Muscle layer of duodenum (tissue), 2 donors: ENCODE data around the gene B3GNT8.
A peak's percentile ranks its signal among the peaks of the same experiment; 100 is the strongest.
"Not testable (repeated sequence)": the region's sequence is repeated elsewhere in the genome, so short reads cannot be mapped to it uniquely, and the experiment has no call there.

Experiments used
- H3K27ac ChIP-seq: one replicate; pipeline ENCODE4 v1.7.0; 2013; ENCODE audit warnings: mild to moderate bottlenecking, low read length
- H3K27me3 ChIP-seq: one replicate; pipeline ENCODE4 v1.7.0; 2013; ENCODE audit warnings: low read depth, mild to moderate bottlenecking, control low read depth, low read length
- H3K36me3 ChIP-seq, 2 donors: one replicate each; pipeline ENCODE4 v1.7.0; 2013; ENCODE audit warnings: low read length in 2 of 2, control low read depth in 1 of 2, mild to moderate bottlenecking in 1 of 2; ENCODE audit not compliant: insufficient read depth in 2 of 2, control insufficient read depth in 1 of 2
- H3K4me1 ChIP-seq, 2 donors: one replicate each; pipeline ENCODE4 v1.7.0; 2013; ENCODE audit warnings: low read length in 2 of 2, mild to moderate bottlenecking in 2 of 2, control low read depth in 1 of 2, moderate library complexity in 1 of 2; ENCODE audit not compliant: insufficient read depth in 2 of 2, control insufficient read depth in 1 of 2
- H3K4me3 ChIP-seq, 2 donors: one replicate each; pipeline ENCODE4 v1.7.0; 2013; ENCODE audit warnings: low read length in 2 of 2, low read depth in 1 of 2, mild to moderate bottlenecking in 1 of 2
- H3K9me3 ChIP-seq, 2 donors: one replicate each; pipeline ENCODE4 v1.7.0; 2013; ENCODE audit warnings: low read length in 2 of 2, control low read depth in 1 of 2, mild to moderate bottlenecking in 1 of 2; ENCODE audit not compliant: control insufficient read depth in 1 of 2
- donor health status: healthy.

B3GNT8 gene

DNA sequence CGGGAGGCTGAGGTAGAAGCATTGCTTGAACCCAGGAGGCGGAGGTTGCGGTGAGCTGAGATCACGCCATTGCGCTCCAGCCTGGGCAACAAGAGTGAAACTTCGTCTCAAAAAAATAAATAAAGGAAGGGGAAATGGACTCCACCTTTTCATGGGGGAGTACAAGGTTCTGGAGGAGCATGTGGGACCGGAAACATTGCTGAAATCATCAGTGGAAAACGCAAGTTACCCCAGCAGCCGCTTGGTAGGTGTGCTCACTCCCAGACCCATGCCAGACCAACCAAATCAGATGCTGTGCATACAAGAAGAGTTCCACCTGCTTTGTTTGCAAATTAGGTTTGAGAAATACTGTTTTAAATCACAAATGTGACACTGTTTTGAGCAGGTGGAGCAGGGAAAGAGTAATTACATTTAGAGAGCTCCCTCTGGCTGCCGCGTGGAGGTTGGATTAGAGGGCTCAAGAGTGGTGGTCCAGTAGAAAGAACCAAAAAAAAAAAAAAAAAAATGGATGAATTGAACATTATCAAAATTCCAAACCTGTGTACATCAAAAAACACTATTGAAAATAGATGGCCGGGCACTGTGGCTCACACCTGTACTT is 20.7 kb upstream of the B3GNT8 start:
- no peak overlapping the region for H3K4me3 ChIP-seq
- H3K27me3 ChIP-seq, result no peaks in the 10 kb centered on the region
- H3K9me3 ChIP-seq, result no peaks in the 10 kb centered on the region
- no peaks in the 10 kb centered on the region for H3K4me1 ChIP-seq
- no peaks in the 10 kb centered on the region for H3K36me3 ChIP-seq
- no peak overlapping the region for H3K27ac ChIP-seq

DNA sequence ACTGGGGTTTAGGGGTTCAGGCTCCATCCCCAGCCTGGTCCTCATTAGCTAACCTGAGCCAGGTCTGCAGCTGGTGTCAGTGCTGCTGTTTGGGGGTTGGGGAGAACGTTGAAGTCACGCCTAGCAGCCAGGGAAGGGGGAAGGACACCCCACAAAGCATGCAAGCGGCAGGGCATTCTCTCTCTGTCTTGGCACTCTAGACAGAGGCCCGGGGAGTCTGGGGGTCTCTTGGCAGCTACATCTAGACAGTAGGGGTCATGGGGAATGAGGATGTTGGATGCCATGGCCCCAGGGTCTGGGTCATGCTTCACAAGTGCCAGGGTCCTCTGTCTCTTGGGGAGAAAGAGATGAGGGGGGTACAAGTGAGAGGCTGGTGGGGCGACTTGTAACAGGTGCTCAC is 18.4 kb upstream of the B3GNT8 start:
- no peaks in the 10 kb centered on the region for H3K36me3 ChIP-seq
- no peak overlapping the region for H3K27ac ChIP-seq
- no peak overlapping the region for H3K4me3 ChIP-seq
- no peaks in the 10 kb centered on the region for H3K4me1 ChIP-seq
- no peaks in the 10 kb centered on the region for H3K27me3 ChIP-seq
- H3K9me3 ChIP-seq, result no peaks in the 10 kb centered on the region

DNA sequence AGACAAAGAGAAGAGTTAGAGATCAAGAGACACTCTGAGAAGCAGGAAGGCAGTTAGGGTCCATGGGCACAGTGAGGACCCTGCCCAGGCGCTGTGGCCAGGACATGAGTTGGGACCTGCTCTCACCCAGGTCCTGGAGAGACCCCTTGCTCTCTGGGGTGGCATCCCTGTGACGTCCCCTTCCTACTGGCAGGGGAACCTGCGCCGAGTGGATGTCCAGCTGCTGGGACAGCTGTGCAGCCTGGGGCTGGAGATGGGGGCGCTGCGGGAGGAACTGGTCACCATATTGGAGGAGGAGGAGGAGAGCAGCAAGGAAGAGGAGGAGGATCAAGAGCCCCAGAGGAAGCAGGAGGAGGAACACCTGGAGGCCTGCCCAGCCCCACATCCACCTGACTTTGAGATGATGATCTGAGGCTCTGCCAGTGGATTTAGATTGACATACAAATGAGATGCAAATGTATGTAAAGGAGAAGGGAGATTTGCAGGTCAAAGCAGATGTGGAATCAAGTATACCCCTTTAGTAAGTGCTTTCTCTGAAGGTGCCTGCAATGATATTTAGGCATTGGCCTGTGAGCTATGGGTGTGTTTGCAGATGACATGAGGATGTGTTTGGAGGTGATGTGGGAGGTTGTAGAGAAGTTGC is 16.8 kb upstream of the B3GNT8 start:
- H3K4me1 ChIP-seq, result peaks cover 4 to 8% of the 10 kb centered on the region in 2 donors
- no peaks in the 10 kb centered on the region for H3K9me3 ChIP-seq
- H3K27ac ChIP-seq, result no peak overlapping the region
- H3K27me3 ChIP-seq, result no peaks in the 10 kb centered on the region
- H3K36me3 ChIP-seq, result peaks cover 0 to 3% of the 10 kb centered on the region in 2 donors
- H3K4me3 ChIP-seq, result no peak overlapping the region

DNA sequence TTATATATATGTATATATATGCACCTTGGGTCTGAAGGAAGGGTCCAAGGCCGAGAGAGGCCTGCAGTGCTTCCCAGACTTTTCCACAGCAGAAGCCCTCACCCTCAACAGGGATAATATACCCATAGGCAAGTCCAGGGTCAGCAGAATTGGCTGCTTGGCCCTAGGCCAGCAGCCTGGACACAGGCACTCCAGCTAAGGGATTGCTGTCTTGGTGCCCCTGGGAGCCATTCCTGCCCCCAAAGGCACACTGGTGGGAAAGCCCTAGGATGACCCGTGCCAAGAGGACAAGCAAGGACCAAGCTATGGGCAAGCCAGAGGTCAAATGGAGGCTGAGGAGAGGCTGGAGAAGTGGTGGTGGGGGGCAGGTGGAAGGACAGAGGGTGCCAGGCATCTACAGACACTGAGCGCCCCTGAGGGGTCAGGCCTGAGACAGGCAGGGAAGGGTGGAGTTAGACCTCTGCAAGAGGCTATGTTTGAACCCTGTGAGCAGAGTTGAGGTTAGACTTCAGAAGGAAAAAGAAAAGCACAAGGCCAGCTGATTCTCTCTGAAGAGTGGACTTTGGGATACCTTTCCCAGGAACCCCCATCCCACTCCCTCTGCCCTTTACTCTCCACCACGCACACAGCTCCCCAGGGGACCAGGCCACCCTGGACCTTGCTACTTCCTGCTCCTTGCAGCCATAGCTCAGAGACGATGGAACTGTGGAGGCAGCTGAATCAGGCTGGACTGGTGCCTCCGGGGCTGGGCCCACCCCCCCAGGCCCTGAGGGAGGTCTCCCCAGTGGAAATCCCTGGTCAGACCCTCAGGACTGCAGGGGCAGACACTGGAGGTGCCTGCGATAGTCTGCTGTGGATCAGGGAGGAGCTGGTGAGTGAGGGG is 15.5 kb upstream of the B3GNT8 start, which contains the start of gene ERICH4:
Gene ERICH4, plus strand, starts transcription at position 684 of the 883 bp plus-strand sequence. Its CDS starts 14 bp downstream, at position 698.
- Histone ChIP-seq H3K4me3 (peak within 1 kb of the TSS in 1 of 2 donors; percentile 11), H3K4me1 (peaks cover 4 to 11% of the 10 kb centered on the region in 2 donors), H3K27me3 (no peaks in the 10 kb centered on the region), H3K27ac (no peak within 1 kb of the TSS), H3K36me3 (peaks cover 0 to 7% of the 10 kb centered on the region in 2 donors), H3K9me3 (no peaks in the 10 kb centered on the region)

DNA sequence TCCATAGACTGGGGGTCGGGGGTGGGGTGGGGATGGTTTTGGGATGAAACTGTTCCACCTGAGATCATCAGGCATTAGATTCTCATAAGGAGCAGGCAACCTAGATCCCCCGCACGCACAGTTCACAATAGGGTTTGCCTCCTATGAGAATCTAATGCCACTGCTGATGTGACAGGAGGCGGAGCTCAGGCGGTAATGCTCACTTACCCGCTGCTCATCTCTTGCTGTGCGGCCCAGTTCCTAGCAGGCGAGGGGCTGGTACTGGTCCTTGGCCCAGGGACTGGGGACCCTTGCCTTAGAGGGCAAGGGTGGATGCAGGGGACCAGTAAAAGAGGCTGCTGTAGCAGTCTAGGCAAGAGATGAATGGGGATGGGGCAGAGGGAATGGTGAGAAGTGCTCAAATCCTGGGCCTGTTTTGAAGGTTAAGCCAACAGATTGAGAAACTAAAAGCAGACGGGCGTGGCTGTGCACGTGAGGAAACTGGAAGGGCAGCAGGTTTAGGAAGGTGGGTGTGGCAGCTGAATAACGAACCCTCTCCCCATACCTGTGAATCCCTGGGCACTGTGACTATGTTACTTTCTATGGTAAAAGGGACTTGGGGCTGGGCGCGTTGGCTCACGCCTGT is 14.3 kb upstream of the B3GNT8 start:
- H3K27me3 ChIP-seq, result no peaks in the 10 kb centered on the region
- no peak overlapping the region for H3K27ac ChIP-seq
- H3K4me1 ChIP-seq, result peaks cover 4 to 11% of the 10 kb centered on the region in 2 donors
- H3K9me3 ChIP-seq, result no peaks in the 10 kb centered on the region
- no peak overlapping the region for H3K4me3 ChIP-seq
- H3K36me3 ChIP-seq, result peaks cover 0 to 13% of the 10 kb centered on the region in 2 donors

DNA sequence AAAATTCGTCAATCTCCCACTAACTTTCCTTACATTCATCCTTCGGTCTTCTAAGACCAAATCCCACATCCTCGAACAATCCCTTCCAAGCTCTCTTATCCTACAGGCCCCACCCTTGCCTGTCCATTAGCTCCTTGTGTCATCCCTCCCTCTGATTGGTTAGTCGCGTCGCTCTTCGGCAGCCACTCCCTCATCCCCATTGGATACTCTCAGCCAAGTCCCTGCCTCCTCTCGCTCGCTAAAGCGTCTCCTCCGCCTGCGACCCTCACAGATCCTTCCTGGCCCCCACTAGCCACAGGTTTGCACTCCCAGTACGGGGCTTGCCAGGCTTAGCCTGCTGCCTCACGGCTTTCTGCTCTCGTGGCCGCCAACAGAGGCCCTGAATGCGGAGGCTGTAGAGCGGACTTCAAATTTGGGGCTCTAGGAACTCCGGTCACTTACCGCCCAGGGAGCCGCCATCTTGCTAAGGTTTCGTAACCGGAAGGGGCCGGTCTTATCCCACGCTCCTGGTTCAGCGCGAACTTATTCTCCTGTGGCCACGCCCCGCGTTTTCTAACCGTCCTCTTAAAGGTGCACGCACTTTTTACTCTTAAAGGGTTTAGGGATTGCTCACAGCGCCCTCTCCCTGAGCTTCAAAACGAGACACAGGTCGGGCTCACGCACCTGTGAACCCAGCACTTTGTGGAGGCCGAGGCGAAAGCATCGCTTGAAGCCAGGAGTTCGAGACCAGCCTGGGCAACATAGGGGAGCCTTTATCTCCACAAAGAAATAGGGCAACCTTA is 12.5 kb upstream of the B3GNT8 start, which contains the start of gene DMAC2:
Gene DMAC2, minus strand, starts transcription at position 472 of the 782 bp plus-strand sequence. Its CDS starts 13 bp downstream, at position 459.
- H3K27me3 ChIP-seq, result no peaks in the 10 kb centered on the region
- peak within 1 kb of the TSS; percentile 94 for H3K27ac ChIP-seq
- peaks cover 0 to 16% of the 10 kb centered on the region in 2 donors for H3K36me3 ChIP-seq
- no peaks in the 10 kb centered on the region for H3K9me3 ChIP-seq
- peak within 1 kb of the TSS; percentile 63 to 90 for H3K4me3 ChIP-seq
- peaks cover 4 to 11% of the 10 kb centered on the region in 2 donors for H3K4me1 ChIP-seq

DNA sequence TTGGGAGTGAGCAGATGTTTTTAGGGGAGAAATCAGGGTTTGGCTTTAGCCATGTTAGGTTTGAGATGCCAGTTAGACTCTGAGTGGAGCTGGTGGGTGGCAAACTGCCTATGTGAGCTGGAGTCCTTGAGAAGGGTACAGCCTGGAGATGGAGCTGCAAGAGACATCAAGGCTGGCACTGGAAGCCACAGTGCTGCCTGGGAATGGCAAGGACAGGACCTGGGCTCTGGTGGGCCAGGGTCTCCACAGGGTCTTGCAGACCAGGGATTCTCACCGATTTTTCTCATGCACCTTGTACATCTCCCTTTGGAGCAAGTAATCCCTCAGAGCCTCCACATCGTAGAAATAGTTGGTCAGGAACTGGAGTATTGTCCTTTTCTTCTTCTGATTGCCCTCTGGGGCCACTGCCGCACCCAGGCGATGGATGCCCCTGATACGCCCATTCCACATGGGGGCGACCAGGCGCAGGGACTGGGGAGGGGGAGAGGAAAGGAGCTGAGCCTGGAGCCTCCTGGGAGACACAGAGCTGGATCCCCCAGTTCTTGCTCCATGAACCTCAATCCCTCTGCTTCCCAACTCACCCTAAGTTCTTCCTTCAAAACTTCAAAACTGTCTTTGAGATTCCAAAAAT is 10.9 kb upstream of the B3GNT8 start:
- Histone ChIP-seq H3K27me3 (no peaks in the 10 kb centered on the region), H3K9me3 (no peaks in the 10 kb centered on the region), H3K36me3 (peaks cover 2 to 20% of the 10 kb centered on the region in 2 donors), H3K4me3 (no peak overlapping the region), H3K27ac (no peak overlapping the region), H3K4me1 (peaks cover 4 to 11% of the 10 kb centered on the region in 2 donors)

DNA sequence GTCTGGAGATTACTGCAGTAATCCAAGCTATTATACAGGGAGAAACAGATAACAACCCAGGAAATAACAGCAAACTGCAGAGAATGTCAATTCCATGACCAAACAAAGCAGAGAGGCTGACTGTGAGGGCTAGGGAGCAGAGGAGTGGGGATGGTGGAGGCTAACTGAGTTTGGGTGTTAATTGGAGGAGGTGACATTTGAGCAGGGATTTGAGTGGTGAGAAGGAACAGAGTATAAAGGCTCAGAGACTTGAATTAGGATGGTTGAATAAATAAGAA is 9.4 kb upstream of the B3GNT8 start:
- no peaks in the 10 kb centered on the region for H3K27me3 ChIP-seq
- peaks cover 4 to 11% of the 10 kb centered on the region in 2 donors for H3K4me1 ChIP-seq
- peaks cover 17 to 35% of the 10 kb centered on the region in 2 donors for H3K36me3 ChIP-seq
- no peaks in the 10 kb centered on the region for H3K9me3 ChIP-seq
- H3K4me3 ChIP-seq, result no peak overlapping the region
- H3K27ac ChIP-seq, result no peak overlapping the region

DNA sequence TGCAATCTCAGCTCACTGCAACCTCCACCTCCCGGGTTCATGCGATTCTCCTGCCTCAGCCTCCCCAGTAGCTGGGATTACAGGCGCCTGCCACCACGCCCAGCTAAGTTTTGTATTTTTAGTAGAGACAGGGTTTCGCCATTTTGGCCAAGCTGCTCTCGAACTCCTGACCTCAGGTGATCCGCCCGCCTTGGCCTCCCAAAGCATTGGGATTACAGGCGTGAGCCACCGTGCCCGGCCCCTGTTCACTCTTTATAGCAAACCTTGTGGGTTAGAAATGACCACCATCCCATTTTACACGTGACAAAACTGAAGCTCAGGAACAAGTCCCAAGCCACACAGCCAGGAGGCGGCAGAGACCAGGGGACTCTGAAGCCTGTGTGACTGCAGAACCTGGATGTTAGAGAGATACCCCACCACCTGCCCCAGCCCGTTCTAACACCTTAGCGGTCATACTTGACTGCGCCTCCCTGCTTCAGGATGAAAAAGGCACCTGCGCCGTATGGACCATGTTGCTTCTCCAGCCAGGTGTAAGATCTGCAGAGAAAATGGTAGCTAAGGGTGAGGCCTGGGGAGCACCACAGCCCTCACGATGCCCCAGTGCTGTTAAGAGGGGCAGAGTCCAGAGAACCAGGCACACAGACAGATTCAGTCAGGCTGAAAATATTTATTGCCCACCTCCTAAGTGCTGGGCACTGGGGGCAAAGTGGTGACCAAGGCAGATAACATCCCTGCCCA is 8.9 kb upstream of the B3GNT8 start:
- no peak overlapping the region for H3K4me3 ChIP-seq
- no peak overlapping the region for H3K27ac ChIP-seq
- peaks cover 21 to 40% of the 10 kb centered on the region in 2 donors for H3K36me3 ChIP-seq
- no peaks in the 10 kb centered on the region for H3K9me3 ChIP-seq
- no peaks in the 10 kb centered on the region for H3K27me3 ChIP-seq
- H3K4me1 ChIP-seq, result peaks cover 4 to 11% of the 10 kb centered on the region in 2 donors

DNA sequence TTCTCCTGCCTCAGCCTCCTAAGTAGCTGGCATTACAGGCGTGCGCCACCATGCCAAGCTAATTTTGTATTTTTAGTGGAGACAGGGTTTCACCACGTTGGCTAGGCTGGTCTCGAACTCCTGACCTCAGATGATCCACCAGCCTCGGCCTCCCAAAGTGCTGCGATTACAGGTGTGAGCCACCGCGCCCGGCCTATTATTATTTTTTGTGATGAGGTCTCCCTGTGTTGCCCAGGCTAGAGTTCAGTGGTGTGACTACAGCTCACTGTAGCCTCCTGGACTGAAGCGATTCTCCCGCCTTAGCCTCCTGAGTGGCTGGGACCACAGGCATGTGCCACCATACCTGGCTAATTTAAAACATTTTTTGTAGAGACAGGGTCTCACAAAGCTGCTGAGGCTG is 8.2 kb upstream of the B3GNT8 start:
- Histone ChIP-seq H3K36me3 (peaks cover 21 to 44% of the 10 kb centered on the region in 2 donors), H3K4me1 (peaks cover 4 to 11% of the 10 kb centered on the region in 2 donors)
- not testable (repeated sequence) for H3K9me3 ChIP-seq, H3K27me3 ChIP-seq, H3K27ac ChIP-seq, H3K4me3 ChIP-seq
